HUES48 (cell line): ENCODE data around the gene PGAP6.
A peak's percentile ranks its signal among the peaks of the same experiment; 100 is the strongest.
"Not testable (repeated sequence)": the region's sequence is repeated elsewhere in the genome, so short reads cannot be mapped to it uniquely, and the experiment has no call there.

ENCODE experiments used
- H3K27ac ChIP-seq: one replicate; pipeline ENCODE4 v1.7.0; 2013; ENCODE audit warnings: low read depth, low read length, inconsistent platforms
- H3K27me3 ChIP-seq: 2 replicates; pipeline ENCODE4 v1.6.1; 2013; ENCODE audit warnings: mild to moderate bottlenecking, low read length; ENCODE audit not compliant: control insufficient read depth, insufficient read depth
- H3K36me3 ChIP-seq: 2 replicates; pipeline ENCODE4 v1.6.1; 2013; ENCODE audit warnings: low read length; ENCODE audit not compliant: control insufficient read depth, insufficient read depth
- H3K4me1 ChIP-seq: 2 replicates; pipeline ENCODE4 v1.6.1; 2013; ENCODE audit warnings: mild to moderate bottlenecking, low read length; ENCODE audit not compliant: control insufficient read depth, insufficient read depth
- H3K4me3 ChIP-seq: 2 replicates; pipeline ENCODE4 v1.5.1; 2013; ENCODE audit warnings: mild to moderate bottlenecking, low read depth, low read length
- H3K9ac ChIP-seq: 2 replicates; pipeline ENCODE4 v1.6.1; 2013; ENCODE audit warnings: mild to moderate bottlenecking, low read depth, low read length, moderate library complexity
- H3K9me3 ChIP-seq: 2 replicates; pipeline ENCODE4 v1.6.1; 2013; ENCODE audit warnings: low read length; ENCODE audit not compliant: control insufficient read depth, insufficient read depth

Gene PGAP6

GRCh38 chr16:415170-415498 lies 33.4 kb upstream of the PGAP6 start:
- H3K9ac ChIP-seq, H3K27ac ChIP-seq, H3K4me1 ChIP-seq, H3K4me3 ChIP-seq, H3K9me3 ChIP-seq, H3K27me3 ChIP-seq: not testable (repeated sequence)
- H3K36me3 ChIP-seq: peaks cover 17% of the 10 kb centered on the region; the same call in 1 of the 2 replicates

GRCh38 chr16:414395-415169 lies 32.8 kb upstream of the PGAP6 start:
- no peaks in the 10 kb centered on the region for H3K27me3 ChIP-seq
- H3K9ac ChIP-seq: no peak overlapping the region
- no peaks in the 10 kb centered on the region for H3K9me3 ChIP-seq
- H3K4me1 ChIP-seq: no peaks in the 10 kb centered on the region
- H3K36me3 ChIP-seq: peaks cover 17% of the 10 kb centered on the region; the same call in 1 of the 2 replicates
- no peak overlapping the region for H3K27ac ChIP-seq
- H3K4me3 ChIP-seq: no peak overlapping the region

- Histone ChIP-seq H3K9ac (no peak overlapping the region), H3K36me3 (peaks cover 17% of the 10 kb centered on the region; the same call in 1 of the 2 replicates), H3K27ac (no peak overlapping the region), H3K9me3 (no peaks in the 10 kb centered on the region), H3K4me1 (no peaks in the 10 kb centered on the region), H3K4me3 (no peak overlapping the region), H3K27me3 (no peaks in the 10 kb centered on the region)
These were observed 29.9 kb upstream of the PGAP6 start for GRCh38 chr16:411576-412265.

GRCh38 chr16:410516-411178 lies 28.9 kb upstream of the PGAP6 start:
- Histone ChIP-seq H3K4me1 (no peaks in the 10 kb centered on the region), H3K27me3 (no peaks in the 10 kb centered on the region), H3K9ac (no peak overlapping the region), H3K27ac (no peak overlapping the region), H3K36me3 (peaks cover 17% of the 10 kb centered on the region; the same call in 1 of the 2 replicates), H3K9me3 (no peaks in the 10 kb centered on the region), H3K4me3 (no peak overlapping the region)

- H3K4me3 ChIP-seq: no peak overlapping the region
- H3K9ac ChIP-seq: no peak overlapping the region
- peaks cover 17% of the 10 kb centered on the region; the same call in 1 of the 2 replicates for H3K36me3 ChIP-seq
- no peak overlapping the region for H3K27ac ChIP-seq
- no peaks in the 10 kb centered on the region for H3K9me3 ChIP-seq
- no peaks in the 10 kb centered on the region for H3K4me1 ChIP-seq
- H3K27me3 ChIP-seq: no peaks in the 10 kb centered on the region
These were observed 25.5 kb upstream of the PGAP6 start for GRCh38 chr16:407253-407652.

- no peak overlapping the region for H3K27ac ChIP-seq
- no peak overlapping the region for H3K9ac ChIP-seq
- no peaks in the 10 kb centered on the region for H3K9me3 ChIP-seq
- H3K4me1 ChIP-seq: no peaks in the 10 kb centered on the region
- 0 out of 2 replicates have a peak, but pooled peaks cover 4% of the 10 kb centered on the region for H3K36me3 ChIP-seq
- H3K27me3 ChIP-seq: no peaks in the 10 kb centered on the region
- no peak overlapping the region for H3K4me3 ChIP-seq
These were observed 24.0 kb upstream of the PGAP6 start for GRCh38 chr16:405548-406506.

- H3K27me3 ChIP-seq: no peaks in the 10 kb centered on the region
- H3K4me3 ChIP-seq: no peak overlapping the region
- H3K36me3 ChIP-seq: peaks cover 7% of the 10 kb centered on the region
- no peaks in the 10 kb centered on the region for H3K9me3 ChIP-seq
- H3K4me1 ChIP-seq: peaks cover 5% of the 10 kb centered on the region; the same call in 1 of the 2 replicates
- no peak overlapping the region for H3K9ac ChIP-seq
- no peak overlapping the region for H3K27ac ChIP-seq
These were observed 23.3 kb upstream of the PGAP6 start for GRCh38 chr16:404971-405486.

GRCh38 chr16:401468-402348 lies 19.9 kb upstream of the PGAP6 start, which contains the start of gene DECR2:
Gene DECR2, plus strand, starts transcription at chr16:401885. Its CDS starts 79 bp downstream, at chr16:401964.
- H3K4me1 ChIP-seq: peaks cover 5% of the 10 kb centered on the region; the same call in 1 of the 2 replicates
- H3K27me3 ChIP-seq: no peaks in the 10 kb centered on the region
- no peaks in the 10 kb centered on the region for H3K9me3 ChIP-seq
- peak within 1 kb of the TSS; percentile 84 for H3K4me3 ChIP-seq
- H3K36me3 ChIP-seq: peaks cover 24% of the 10 kb centered on the region
- peak within 1 kb of the TSS; percentile 81 for H3K9ac ChIP-seq
- H3K27ac ChIP-seq: peak within 1 kb of the TSS; percentile 95

- Histone ChIP-seq H3K27me3 (no peaks in the 10 kb centered on the region), H3K4me1 (peaks cover 9% of the 10 kb centered on the region; the same call in 1 of the 2 replicates), H3K36me3 (peaks cover 24% of the 10 kb centered on the region), H3K4me3 (no peak overlapping the region), H3K27ac (no peak overlapping the region), H3K9ac (no peak overlapping the region), H3K9me3 (no peaks in the 10 kb centered on the region)
These were observed 18.3 kb upstream of the PGAP6 start for GRCh38 chr16:400061-400591.
